WI38 (cell line): ENCODE data around the gene ENTR1.
"Not testable (repeated sequence)": the region's sequence is repeated elsewhere in the genome, so short reads cannot be mapped to it uniquely, and the experiment has no call there.

Experiments
- H3K4me3 ChIP-seq: 2 replicates; pipeline ENCODE4 v1.5.1; 2011; ENCODE audit warnings: low read depth, mild to moderate bottlenecking, control low read depth, low read length
- TF ChIP-seq, protein P1 (sequence below): IDR thresholded peaks from 2 replicates; pipeline ENCODE4 v1.5.1; 2012; ENCODE audit warnings: low read depth, mild to moderate bottlenecking, control low read depth, low read length

Gene ENTR1

DNA sequence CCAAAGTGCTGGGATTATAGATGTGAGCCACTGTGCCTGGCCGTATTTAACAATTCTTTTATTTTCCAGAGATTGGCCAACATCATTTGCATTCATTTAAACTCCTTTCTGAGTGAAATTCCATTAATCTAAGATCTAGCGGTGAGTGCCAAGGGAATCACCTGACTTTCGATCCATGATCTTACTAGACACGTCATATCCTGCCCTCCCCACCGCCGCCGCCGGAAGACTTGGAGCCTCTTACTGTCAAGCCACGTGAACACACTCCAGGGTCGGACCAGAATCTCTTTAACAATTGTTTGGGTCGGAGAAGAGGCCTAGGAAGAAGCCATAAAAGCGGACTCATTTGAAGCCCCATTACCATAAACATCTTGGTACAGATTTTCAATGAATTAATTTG lies 16.4 kb upstream of the ENTR1 start:
- TF ChIP-seq, protein P1, sequence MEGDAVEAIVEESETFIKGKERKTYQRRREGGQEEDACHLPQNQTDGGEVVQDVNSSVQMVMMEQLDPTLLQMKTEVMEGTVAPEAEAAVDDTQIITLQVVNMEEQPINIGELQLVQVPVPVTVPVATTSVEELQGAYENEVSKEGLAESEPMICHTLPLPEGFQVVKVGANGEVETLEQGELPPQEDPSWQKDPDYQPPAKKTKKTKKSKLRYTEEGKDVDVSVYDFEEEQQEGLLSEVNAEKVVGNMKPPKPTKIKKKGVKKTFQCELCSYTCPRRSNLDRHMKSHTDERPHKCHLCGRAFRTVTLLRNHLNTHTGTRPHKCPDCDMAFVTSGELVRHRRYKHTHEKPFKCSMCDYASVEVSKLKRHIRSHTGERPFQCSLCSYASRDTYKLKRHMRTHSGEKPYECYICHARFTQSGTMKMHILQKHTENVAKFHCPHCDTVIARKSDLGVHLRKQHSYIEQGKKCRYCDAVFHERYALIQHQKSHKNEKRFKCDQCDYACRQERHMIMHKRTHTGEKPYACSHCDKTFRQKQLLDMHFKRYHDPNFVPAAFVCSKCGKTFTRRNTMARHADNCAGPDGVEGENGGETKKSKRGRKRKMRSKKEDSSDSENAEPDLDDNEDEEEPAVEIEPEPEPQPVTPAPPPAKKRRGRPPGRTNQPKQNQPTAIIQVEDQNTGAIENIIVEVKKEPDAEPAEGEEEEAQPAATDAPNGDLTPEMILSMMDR = no peak
- H3K4me3 ChIP-seq = no peak overlapping the region

DNA sequence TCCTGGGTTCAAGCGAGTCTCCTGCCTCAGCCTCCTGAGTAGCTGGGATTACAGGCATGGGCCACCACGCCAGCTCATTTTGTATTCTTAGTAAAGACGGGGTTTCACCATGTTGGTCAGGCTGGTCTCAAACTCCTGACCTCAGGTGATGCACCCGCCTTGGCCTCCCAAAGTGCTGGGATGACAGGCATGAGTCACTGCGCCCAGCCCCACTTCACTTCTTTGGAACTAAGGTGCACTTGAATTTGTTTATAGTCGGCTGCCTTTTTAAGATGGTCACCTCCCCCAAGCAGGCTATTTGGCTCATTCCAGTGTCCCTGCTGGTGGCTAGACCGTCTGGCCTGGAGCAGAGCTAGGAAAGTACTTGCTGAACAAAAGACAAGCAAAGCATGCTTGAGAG lies 15.0 kb upstream of the ENTR1 start:
- H3K4me3 ChIP-seq = not testable (repeated sequence)

DNA sequence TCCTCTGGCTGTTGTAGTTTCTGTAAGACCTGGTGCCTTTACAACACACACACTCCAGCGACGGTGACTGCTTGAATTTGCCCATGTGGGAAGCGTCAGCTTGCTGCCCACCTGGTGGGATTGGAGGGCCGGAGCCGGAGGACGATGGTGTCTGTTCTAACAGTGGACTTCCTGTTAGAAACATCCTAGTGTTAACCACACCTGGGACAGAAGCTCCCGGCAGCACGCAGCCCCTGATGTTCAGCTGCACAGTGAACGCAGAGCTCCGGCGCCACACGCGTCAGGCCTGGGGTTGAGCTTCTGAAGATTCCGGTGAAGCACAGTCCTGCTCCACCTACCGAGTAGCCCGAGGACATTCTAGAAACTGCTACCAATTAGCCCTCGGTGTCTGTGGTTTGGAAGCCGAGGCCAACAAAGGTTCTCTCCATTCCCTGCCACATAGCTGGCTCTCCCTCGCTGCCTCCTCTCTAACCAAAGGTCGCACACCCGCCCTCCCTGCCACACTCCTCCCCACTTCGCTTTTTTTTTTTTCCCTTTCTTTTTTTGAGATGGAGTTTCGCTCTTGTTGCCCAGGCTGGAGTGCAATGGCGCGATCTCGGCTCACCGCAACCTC lies 14.4 kb upstream of the ENTR1 start:
- TF ChIP-seq, protein P1 = no peak
- no peak overlapping the region for H3K4me3 ChIP-seq

DNA sequence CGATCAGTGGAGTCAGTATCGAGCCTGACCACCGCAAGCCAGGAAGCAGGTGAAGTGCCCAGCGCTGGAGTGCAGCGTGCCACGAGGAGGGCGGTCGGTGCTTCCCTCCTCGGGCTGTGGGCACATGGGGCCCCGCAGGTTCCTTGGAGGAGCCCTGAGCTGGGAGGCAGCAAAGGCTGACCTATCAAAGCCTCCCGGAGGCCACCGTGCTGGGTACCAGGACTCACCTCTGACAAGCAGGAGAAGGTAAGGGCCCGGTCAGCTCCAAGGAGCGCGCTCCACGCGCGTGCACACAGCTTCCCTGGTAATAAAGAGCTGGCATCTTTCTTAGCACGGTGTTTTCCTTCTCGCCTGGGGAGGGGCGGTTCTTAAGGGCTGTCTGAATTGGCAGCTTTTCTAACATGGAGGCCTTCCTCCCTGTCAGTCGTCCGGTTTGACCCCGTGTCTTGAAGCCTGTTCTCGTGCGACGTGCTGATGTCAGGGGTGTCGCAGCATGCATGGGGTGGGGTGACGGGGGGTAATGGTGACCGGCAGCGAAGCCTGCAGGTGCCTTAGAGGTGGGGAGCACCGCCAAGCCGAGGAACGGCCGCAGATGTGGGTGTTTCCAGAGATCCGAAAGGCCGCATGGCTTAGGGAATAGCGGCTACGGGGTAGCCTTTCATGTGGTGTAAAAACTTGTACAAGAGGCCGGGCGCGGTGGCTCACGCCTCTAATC lies 13.2 kb upstream of the ENTR1 start:
- TF ChIP-seq, protein P1 = no peak
- no peak overlapping the region for H3K4me3 ChIP-seq

DNA sequence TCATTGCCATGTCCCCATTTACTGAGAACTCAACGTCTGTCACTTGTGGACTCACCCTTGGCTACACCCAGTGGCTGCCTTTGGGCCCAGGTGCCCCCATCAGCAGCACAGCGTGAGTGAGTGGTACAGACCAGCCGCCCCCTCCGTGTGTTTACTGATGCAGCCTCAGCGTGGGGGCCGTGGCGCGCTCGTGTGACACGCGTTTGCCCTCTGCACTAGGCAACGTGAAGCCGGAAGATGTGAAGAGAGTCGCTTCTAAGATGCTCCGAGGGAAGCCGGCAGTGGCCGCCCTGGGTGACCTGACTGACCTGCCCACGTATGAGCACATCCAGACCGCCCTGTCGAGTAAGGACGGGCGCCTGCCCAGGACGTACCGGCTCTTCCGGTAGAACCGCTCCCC lies 12.5 kb upstream of the ENTR1 start:
- H3K4me3 ChIP-seq = no peak overlapping the region
- TF ChIP-seq, protein P1 = no peak

DNA sequence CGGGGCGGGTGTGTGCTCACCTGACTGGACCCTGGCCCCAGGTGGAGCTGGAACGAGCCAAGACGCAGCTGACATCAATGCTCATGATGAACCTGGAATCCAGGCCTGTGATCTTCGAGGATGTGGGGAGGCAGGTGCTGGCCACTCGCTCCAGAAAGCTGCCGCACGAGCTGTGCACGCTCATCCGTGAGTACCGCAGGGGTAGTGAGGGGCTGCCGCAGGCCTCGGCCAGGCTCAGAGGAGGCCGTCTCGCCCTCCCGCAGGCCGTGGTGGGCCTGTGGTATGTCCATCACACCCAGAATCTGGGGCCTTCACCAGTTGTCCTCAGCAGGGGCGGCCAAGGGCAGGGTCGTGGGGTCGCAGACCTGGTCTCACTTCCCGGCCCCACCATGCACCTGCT lies 11.4 kb upstream of the ENTR1 start:
- TF ChIP-seq, protein P1 = no peak
- no peak overlapping the region for H3K4me3 ChIP-seq

DNA sequence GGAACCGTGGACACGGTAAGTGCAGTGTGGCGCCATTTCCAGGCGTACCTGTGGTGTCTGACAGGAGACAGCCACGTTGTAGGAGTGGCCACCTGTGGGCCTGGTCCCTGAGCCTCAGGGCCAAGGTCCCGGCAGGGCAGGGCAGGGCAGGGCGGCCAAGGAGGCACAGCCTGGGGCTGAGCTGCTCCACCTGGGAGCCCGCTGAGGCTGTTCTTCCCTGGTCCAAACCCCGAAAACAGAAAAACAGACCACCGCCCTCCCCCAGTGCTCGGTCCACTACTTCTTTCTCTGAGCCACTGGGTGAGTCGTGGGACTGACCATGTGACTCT lies 8.6 kb upstream of the ENTR1 start:
- TF ChIP-seq, protein P1 = no peak
- H3K4me3 ChIP-seq = no peak overlapping the region
